ENCODE measurements around the gene FCF1.

FCF1 gene

DNA sequence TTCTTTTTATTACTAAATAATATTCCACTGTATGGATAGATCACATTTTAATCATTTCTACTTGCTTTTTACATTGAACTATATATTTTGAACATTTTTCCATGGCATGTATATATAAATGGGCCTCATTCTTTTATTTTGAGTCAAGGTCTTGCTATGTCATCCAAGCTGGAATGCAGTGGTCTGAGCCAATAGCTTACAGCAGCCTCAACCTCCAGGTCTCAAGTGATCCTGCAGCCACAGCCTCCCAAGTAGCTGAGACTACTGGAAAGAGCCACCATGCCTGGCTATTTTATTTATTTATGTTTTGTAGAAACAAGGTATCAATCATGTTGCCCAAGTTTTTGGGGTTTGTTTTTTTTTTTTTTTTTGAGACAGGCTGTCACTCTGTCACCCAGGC is 7.6 kb downstream of the FCF1 start:
- Histone ChIP-seq H3K27ac (ENCODE audit: extremely low read depth, low read depth, low read length) (no peak overlapping the region), H3K9me3 (ENCODE audit: control insufficient read depth, insufficient read depth, low read depth, low read length) (no peaks in the 10 kb centered on the region), H3K4me1 (ENCODE audit: control insufficient read depth, insufficient read depth, low read length) (no peaks in the 10 kb centered on the region), H3K4me3 (ENCODE audit: low read depth, low read length) (no peak overlapping the region), H3K36me3 (ENCODE audit: control insufficient read depth in 2 of 2, insufficient read depth in 1 of 2, low read length in 2 of 2) (peaks cover 60 to 67% of the 10 kb centered on the region in 2 experiments)
- ChIA-PET POLR2A (interaction anchor here (0.6 to 0.7 kb wide), 3 partner anchors 37 to 235 kb away, joined by 3 to 8 read pairs (median 3); no protein-coding TSS in a partner anchor), CTCF (no interaction called here)
- TF ChIP-seq ZNF610 (tag by site-specific recombination; IDR thresholded peaks at IDR 0.05; ENCODE audit: borderline replicate concordance) (no peak), ZNF394 (tag by site-specific recombination; IDR thresholded peaks at IDR 0.05; ENCODE audit: borderline replicate concordance) (no peak), SCRT2 (tag by site-specific recombination; IDR thresholded peaks at IDR 0.05) (no peak), HOXD13 (CRISPR knock-in tag; IDR thresholded peaks at IDR 0.05; ENCODE audit: borderline replicate concordance) (no peak), KLF1 (tag by site-specific recombination; IDR thresholded peaks at IDR 0.05) (no peak), ZNF184 (tag by site-specific recombination; IDR thresholded peaks at IDR 0.05) (no peak), ZNF837 (tag by site-specific recombination; IDR thresholded peaks at IDR 0.05) (no peak), ZNF239 (tag by site-specific recombination; IDR thresholded peaks at IDR 0.05) (no peak), ZNF747 (tag by site-specific recombination; IDR thresholded peaks at IDR 0.05) (no peak)
- TF ChIP-seq, protein P1, sequence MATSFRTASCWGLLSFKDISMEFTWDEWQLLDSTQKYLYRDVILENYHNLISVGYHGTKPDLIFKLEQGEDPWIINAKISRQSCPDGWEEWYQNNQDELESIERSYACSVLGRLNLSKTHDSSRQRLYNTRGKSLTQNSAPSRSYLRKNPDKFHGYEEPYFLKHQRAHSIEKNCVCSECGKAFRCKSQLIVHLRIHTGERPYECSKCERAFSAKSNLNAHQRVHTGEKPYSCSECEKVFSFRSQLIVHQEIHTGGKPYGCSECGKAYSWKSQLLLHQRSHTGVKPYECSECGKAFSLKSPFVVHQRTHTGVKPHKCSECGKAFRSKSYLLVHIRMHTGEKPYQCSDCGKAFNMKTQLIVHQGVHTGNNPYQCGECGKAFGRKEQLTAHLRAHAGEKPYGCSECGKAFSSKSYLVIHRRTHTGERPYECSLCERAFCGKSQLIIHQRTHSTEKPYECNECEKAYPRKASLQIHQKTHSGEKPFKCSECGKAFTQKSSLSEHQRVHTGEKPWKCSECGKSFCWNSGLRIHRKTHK (tag by site-specific recombination; IDR thresholded peaks at IDR 0.05), result no peak
- TF ChIP-seq, protein P2, sequence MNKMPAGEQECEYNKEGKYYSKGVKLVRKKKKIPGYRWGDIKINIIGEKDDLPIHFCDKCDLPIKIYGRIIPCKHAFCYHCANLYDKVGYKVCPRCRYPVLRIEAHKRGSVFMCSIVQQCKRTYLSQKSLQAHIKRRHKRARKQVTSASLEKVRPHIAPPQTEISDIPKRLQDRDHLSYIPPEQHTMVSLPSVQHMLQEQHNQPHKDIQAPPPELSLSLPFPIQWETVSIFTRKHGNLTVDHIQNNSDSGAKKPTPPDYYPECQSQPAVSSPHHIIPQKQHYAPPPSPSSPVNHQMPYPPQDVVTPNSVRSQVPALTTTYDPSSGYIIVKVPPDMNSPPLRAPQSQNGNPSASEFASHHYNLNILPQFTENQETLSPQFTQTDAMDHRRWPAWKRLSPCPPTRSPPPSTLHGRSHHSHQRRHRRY (tag by site-specific recombination; IDR thresholded peaks at IDR 0.05), result no peak
- TF ChIP-seq, protein P3, sequence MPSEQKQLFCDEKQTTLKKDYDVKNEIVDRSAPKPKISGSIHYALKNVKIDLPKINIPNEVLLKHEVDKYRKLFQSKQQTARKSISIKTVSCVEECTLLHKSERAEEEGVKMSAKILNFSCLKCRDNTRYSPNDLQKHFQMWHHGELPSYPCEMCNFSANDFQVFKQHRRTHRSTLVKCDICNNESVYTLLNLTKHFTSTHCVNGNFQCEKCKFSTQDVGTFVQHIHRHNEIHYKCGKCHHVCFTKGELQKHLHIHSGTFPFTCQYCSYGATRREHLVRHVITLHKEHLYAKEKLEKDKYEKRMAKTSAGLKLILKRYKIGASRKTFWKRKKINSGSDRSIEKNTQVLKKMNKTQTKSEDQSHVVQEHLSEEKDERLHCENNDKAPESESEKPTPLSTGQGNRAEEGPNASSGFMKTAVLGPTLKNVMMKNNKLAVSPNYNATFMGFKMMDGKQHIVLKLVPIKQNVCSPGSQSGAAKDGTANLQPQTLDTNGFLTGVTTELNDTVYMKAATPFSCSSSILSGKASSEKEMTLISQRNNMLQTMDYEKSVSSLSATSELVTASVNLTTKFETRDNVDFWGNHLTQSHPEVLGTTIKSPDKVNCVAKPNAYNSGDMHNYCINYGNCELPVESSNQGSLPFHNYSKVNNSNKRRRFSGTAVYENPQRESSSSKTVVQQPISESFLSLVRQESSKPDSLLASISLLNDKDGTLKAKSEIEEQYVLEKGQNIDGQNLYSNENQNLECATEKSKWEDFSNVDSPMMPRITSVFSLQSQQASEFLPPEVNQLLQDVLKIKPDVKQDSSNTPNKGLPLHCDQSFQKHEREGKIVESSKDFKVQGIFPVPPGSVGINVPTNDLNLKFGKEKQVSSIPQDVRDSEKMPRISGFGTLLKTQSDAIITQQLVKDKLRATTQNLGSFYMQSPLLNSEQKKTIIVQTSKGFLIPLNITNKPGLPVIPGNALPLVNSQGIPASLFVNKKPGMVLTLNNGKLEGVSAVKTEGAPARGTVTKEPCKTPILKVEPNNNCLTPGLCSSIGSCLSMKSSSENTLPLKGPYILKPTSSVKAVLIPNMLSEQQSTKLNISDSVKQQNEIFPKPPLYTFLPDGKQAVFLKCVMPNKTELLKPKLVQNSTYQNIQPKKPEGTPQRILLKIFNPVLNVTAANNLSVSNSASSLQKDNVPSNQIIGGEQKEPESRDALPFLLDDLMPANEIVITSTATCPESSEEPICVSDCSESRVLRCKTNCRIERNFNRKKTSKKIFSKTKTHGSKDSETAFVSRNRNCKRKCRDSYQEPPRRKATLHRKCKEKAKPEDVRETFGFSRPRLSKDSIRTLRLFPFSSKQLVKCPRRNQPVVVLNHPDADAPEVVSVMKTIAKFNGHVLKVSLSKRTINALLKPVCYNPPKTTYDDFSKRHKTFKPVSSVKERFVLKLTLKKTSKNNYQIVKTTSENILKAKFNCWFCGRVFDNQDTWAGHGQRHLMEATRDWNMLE (tag by site-specific recombination; conservative IDR thresholded peaks at IDR 0.05; ENCODE audit: low read depth), result no peak
- TF ChIP-seq, protein P4, sequence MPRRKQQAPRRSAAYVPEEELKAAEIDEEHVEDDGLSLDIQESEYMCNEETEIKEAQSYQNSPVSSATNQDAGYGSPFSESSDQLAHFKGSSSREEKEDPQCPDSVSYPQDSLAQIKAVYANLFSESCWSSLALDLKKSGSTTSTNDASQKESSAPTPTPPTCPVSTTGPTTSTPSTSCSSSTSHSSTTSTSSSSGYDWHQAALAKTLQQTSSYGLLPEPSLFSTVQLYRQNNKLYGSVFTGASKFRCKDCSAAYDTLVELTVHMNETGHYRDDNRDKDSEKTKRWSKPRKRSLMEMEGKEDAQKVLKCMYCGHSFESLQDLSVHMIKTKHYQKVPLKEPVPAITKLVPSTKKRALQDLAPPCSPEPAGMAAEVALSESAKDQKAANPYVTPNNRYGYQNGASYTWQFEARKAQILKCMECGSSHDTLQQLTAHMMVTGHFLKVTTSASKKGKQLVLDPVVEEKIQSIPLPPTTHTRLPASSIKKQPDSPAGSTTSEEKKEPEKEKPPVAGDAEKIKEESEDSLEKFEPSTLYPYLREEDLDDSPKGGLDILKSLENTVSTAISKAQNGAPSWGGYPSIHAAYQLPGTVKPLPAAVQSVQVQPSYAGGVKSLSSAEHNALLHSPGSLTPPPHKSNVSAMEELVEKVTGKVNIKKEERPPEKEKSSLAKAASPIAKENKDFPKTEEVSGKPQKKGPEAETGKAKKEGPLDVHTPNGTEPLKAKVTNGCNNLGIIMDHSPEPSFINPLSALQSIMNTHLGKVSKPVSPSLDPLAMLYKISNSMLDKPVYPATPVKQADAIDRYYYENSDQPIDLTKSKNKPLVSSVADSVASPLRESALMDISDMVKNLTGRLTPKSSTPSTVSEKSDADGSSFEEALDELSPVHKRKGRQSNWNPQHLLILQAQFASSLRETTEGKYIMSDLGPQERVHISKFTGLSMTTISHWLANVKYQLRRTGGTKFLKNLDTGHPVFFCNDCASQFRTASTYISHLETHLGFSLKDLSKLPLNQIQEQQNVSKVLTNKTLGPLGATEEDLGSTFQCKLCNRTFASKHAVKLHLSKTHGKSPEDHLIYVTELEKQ (tag by site-specific recombination; IDR thresholded peaks at IDR 0.05; ENCODE audit: borderline replicate concordance), result no peak
- TF ChIP-seq, protein P5, sequence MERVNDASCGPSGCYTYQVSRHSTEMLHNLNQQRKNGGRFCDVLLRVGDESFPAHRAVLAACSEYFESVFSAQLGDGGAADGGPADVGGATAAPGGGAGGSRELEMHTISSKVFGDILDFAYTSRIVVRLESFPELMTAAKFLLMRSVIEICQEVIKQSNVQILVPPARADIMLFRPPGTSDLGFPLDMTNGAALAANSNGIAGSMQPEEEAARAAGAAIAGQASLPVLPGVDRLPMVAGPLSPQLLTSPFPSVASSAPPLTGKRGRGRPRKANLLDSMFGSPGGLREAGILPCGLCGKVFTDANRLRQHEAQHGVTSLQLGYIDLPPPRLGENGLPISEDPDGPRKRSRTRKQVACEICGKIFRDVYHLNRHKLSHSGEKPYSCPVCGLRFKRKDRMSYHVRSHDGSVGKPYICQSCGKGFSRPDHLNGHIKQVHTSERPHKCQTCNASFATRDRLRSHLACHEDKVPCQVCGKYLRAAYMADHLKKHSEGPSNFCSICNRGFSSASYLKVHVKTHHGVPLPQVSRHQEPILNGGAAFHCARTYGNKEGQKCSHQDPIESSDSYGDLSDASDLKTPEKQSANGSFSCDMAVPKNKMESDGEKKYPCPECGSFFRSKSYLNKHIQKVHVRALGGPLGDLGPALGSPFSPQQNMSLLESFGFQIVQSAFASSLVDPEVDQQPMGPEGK (tag by site-specific recombination; IDR thresholded peaks at IDR 0.05), result no peak
- TF ChIP-seq, protein P6, sequence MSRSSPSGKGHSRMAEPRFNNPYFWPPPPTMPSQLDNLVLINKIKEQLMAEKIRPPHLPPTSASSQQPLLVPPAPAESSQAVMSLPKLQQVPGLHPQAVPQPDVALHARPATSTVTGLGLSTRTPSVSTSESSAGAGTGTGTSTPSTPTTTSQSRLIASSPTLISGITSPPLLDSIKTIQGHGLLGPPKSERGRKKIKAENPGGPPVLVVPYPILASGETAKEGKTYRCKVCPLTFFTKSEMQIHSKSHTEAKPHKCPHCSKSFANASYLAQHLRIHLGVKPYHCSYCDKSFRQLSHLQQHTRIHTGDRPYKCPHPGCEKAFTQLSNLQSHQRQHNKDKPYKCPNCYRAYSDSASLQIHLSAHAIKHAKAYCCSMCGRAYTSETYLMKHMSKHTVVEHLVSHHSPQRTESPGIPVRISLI (tag by site-specific recombination; IDR thresholded peaks at IDR 0.05), result no peak
